Body of pancreas (tissue), 4 donors: ENCODE data around the gene SKOR1.

Experiments used
- POLR2A ChIP-seq, 3 donors: fragments of 450-650 bp; IDR thresholded peaks; one replicate each; pipeline ENCODE4 v1.6.1; 2016; ENCODE audit warnings: antibody characterized with exemption in 3 of 3, mild to moderate bottlenecking in 2 of 3
- TF ChIP-seq, protein P1 (sequence below), 7 experiments: fragments of 450-650 bp in 4 of 7; fragments of 200-600 bp in 3 of 7; sonication (generic) in 3 of 7; IDR thresholded peaks; one replicate each; pipeline ENCODE4 v1.5.1; 2016 to 2019; ENCODE audit warnings: antibody characterized with exemption in 7 of 7

DNA sequence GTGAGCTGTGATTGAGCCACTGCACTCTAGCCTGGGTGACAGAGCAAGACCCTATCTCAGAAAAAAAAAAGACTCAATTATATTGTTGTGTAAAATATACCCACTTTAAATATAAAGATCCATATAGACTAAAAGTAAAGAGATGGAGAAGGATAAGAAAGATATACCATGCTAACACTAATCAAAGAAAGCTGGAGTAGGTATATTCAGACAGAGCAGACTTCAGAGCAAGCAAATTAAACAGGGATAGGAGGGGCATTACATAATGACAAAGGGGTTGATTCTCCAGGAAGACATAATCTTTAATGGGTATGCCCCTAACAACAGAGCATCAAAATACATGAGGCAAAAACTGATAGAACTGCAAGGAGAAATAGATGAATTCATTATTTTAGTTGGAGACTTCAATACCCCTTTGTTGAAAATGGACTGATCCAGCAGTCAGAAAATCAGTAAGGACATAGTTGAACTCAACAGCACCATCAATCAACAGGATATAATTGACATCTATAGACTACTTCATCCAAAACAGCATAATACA is 45.6 kb downstream of the SKOR1 start:
- TF ChIP-seq, protein P1, sequence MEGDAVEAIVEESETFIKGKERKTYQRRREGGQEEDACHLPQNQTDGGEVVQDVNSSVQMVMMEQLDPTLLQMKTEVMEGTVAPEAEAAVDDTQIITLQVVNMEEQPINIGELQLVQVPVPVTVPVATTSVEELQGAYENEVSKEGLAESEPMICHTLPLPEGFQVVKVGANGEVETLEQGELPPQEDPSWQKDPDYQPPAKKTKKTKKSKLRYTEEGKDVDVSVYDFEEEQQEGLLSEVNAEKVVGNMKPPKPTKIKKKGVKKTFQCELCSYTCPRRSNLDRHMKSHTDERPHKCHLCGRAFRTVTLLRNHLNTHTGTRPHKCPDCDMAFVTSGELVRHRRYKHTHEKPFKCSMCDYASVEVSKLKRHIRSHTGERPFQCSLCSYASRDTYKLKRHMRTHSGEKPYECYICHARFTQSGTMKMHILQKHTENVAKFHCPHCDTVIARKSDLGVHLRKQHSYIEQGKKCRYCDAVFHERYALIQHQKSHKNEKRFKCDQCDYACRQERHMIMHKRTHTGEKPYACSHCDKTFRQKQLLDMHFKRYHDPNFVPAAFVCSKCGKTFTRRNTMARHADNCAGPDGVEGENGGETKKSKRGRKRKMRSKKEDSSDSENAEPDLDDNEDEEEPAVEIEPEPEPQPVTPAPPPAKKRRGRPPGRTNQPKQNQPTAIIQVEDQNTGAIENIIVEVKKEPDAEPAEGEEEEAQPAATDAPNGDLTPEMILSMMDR (IDR thresholded peaks at IDR 0.05): no peak
- no peak for TF ChIP-seq POLR2A (IDR thresholded peaks at IDR 0.05)
